ENCODE data around the gene PROSER2.

GRCh38 chr10:11918384-11918783 lies 95.2 kb downstream of the PROSER2 start:
- TF ChIP-seq CTCF (IDR thresholded peaks at IDR 0.05), result no peak
- no peak for TF ChIP-seq POLR2A (IDR thresholded peaks at IDR 0.05)

Data from body of pancreas (tissue), 4 donors.